GM15510 (cell line): ENCODE measurements around the gene ASB6.

Experiments used
- POLR2A ChIP-seq: IDR thresholded peaks from 3 replicates; pipeline ENCODE4 v1.6.1; 2011; ENCODE audit warnings: borderline replicate concordance; ENCODE audit not compliant: insufficient read length; ENCODE audit errors: extremely low read depth

The ASB6 gene

DNA sequence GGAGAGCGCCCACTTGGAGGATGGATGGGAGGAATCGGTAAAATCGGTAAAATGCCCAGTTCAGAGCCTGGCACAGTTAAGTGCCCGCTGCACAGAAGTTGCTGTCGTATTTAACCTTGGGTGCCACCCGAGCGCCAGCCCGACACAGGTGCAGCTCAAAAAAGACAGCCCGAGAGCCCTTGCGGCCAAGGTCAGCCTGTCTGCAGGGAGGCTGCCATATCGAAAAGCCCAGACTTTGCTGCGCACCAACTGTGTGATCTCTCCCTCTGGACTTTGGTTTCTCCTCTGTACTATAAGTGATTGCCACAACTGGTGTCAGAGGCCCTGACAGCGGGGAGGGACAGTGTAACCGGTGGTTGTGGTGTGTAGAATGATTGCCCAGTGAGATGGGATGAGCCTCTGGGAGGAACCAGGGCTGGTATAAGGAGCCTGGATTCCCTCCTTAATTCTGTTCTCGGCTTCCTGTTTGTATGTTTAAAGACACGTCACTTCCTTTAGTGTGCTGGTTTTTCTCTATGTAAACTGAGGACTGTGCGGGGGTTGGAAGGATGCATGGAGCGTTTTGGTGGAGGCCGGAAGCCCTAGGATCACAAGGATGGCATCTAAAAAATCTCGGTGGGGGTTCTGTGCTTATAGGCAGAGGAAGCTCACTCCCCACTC is 15.2 kb downstream of the ASB6 start:
- TF ChIP-seq POLR2A = no peak

DNA sequence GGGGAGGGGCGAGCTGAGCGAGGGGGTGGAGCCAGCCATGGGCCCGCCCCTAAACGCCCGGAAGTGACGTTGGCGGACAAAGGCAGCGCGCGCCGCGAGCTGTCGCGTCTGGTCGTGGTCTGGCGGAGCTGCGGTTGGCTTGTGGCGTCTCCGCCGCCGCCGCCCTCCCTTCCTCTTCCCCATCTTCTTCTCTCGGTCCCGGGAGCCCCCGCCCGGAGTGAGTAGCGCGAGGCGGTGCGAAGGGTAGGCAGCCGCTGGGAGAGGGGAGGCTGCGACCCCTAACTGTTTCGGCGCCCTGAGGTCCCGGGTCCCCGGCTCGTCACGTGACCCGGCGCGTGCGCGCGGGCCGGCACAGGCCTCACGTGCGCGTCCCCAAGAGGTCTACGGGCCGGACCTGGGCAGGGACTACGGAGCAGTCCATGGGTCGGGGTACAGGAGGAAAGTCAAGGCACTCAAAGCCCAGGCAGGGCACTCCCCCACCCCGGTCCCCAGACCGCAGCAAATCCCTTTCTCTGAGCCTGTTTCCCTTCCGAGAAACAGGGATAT is 15.8 kb downstream of the ASB6 start, which contains the start of gene NTMT1:
NTMT1 (plus strand) TSS at position 85 of the 546 bp plus-strand sequence. CDS start 6,541 bp downstream, outside the sequence.
- peak; percentile 94 for TF ChIP-seq POLR2A

DNA sequence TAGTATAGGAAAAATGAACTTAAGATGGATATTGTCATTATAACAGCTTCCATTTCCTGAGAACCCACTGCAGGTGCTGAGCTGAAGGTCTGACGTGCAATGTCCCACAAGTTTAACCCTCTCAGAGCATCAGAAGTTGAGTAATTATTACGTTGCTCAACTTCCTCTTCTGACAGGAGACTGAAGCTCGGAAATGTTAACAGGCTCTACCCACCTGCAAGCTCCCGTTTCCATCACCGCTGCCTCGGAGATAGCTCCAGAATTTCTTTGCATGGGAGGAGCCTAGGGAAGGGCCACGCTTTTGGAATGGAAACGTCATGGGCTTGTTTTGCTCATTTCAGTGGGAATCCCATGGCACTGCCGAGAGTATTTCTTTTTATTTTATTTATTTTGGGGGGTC is 17.0 kb downstream of the ASB6 start:
- no peak for TF ChIP-seq POLR2A

DNA sequence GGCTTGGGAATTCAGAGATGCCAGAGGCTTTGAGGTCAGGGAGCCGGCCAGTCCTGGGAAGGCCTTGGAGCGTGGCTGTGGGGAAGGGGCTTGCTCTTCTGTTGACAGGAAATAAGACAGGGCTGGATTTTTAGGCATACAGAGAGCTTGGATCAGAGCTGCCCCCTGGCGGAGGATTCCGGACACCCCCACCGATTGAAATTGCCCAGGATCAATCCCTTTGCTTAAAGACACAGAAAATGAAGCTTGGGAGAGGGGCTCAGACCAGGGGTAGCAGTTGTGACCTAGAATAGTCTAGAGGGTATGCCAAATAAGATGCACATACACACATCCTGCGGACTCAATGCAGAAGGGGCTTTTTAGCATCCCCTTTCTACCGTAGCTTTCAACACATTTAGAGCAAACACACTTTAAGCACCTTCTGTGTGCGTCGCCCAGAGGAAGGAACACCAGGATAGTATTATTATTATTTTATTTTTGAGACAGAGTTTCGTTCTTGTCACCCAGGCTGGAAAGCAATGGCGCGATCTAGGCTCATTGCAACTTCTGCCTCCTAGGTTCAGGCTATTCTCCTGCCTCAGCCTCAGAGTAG is 17.7 kb downstream of the ASB6 start:
- no peak for TF ChIP-seq POLR2A

DNA sequence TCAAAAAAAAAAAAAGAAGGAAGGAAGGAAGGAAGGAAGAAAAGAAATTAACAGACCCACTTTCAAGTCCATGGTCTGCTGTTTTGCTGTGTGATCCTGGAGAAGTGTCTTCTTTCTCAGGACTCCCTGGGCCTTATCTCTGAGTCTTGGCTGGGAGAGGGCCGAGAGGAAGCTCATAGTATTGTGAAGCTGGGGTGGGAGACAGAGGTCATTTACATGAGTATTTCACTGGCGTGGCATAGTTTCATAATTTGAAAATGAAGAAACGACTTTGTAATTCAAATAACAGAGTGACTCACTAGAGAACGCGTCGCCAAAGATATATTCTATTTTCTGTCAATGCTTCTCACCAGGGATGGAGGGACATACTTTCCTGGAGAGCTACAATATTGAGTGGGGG is 18.6 kb downstream of the ASB6 start:
- TF ChIP-seq POLR2A = no peak

DNA sequence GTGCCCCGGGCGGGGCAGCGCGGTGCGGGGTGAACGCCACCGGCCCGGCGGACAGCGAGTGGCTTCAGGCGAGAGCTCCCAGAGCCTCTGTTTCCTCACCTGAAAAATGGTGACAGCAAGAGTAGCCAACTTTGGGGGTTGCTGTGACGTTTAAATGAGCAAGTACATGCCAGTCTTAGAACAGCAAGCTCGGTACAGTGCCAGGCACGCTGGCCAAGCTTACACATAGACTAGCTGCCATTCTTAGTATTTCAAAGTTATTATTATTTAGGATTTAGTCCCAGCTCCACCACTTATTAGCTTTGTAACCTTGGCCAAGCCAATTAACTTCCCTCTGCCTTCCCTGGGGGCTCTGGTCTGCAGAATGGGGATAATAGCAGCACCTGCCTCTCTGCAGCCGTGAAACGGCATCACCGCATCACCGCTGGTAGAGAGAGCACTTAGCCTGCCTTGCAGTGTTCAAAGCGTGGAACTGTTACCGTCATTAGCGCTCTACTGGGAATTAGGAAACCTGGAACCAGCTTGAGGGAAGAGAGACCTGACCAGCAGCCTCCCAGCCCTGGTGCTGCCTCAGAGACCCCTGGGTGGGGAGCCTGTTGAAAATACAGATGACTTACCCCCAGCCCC is 21.2 kb downstream of the ASB6 start, which contains the start of gene C9orf50:
C9orf50 (minus strand) TSS at position 433 of the 627 bp plus-strand sequence. CDS start 527 bp downstream, outside the sequence.
- no peak for TF ChIP-seq POLR2A

DNA sequence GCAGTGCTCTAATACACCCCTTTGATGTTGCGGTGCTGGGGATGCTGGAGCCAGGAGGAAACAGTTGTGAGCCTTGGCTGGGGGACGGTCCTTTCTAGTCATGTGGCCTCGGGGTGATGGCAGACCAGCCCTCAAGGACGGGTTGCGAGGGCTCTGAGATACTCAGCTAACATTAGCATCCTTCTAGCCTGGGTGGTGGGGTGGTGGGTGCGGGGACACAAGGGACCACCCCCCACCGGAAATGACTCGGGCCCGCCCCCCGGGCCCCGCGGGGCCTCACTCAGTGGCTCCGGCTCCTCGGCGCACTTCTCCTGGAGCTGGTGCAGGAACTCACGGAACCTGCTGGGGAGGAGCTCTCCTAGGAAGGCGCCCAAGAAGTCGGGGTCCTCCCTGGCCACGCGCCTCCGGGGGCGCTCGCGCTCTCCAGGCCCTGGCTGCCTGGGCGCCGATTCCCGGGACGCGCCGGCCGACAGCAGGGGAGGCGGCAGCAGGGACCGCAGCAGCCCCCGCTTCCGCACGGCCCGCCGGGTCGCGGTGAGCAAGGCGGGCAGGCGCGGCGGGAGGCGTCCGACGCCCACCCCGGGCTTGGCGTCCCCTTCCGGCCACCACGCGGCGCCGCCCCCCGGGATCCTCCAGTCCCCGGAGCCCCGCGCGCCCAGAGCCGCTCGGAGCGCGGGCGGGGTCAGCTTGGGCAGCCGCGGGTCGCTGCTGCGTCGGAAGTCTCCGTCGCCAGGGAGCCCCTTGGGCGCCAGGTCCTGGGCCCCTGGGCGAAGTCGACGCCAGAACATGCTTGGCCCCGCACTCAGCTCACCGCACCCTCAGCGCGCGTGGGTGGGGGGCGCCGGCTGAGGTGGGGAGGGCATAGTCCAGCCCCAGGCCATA is 21.9 kb downstream of the ASB6 start:
- no peak for TF ChIP-seq POLR2A

DNA sequence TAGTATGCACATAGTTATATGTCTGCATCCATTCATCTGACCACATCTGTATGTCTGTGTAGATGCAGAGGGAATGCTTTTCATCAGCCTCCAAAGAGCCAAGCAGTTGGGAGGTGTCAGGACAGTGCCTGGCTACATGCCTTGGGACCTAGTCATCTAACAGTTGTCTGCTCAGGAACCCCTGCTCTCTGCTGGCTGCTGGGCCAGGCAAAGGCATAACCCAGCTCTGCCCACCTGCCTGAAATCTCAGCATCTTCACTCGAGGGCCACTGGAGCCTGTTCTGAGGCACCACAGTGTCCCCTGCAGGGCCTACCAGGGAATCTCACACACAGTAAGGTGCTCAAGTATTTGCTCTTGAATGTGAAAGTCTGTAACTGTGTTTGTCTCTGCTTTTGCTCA is 24.8 kb downstream of the ASB6 start:
- TF ChIP-seq POLR2A = no peak

DNA sequence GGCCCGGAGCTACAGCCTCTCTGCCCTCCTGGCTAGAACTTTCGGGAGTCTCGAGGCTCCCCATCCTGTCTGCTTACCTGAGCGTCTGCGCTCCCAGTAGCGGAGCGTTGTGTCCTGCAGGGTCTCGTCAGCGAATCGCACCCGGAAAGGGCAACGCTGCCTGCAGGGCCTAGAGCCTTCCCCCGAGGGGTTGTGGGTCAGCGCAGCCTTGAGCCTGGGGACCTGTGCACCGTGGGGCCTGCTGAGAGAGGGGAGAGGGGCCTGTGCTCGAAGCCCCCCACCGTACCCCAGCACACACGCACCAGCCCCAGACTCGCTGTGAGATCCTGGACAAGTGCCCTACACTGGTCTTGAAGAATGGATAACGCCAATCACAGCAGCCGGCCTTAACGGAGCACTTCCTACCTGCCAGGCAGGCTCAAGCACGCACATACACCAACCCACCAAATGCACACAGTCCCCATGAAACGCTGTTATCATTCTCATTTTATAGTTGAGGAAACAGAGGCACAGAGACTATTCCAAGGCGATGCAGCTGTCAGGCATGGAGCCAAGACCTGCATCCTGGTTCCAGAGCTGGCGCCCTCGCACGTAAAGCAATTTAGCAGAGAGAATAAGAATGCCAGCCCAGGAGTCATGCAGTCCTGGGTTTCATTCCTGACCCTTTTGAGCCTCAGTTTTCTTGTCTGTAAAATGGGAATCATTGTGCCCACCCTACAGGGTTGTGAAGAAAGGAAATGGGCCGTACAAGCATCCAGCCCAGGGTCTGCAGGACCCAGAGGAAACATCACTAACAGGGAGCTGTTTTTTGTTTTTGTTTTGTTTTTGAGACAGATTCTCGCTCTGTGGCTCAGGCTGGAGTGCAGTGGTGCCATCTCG is 26.3 kb downstream of the ASB6 start:
- no peak for TF ChIP-seq POLR2A

DNA sequence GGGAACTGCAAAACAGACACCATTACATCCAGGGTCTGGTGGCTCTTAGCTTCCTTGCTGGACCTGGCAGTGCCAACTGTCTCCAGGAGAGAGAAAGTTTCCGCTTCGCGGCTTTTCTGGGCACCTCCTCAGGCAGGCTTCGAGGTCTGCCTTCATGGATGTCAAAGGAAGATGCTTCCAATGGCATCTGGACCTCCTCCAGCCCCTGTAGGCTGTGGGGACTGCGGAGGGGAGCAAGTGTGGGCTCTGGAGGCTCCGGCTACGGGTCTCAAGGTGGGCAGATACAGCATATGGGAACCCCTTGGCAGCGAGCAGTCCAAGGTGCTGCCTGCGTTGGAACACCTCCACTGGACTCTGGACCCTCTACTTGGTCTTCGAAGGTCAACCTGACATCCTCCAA is 27.0 kb downstream of the ASB6 start:
- TF ChIP-seq POLR2A = no peak

DNA sequence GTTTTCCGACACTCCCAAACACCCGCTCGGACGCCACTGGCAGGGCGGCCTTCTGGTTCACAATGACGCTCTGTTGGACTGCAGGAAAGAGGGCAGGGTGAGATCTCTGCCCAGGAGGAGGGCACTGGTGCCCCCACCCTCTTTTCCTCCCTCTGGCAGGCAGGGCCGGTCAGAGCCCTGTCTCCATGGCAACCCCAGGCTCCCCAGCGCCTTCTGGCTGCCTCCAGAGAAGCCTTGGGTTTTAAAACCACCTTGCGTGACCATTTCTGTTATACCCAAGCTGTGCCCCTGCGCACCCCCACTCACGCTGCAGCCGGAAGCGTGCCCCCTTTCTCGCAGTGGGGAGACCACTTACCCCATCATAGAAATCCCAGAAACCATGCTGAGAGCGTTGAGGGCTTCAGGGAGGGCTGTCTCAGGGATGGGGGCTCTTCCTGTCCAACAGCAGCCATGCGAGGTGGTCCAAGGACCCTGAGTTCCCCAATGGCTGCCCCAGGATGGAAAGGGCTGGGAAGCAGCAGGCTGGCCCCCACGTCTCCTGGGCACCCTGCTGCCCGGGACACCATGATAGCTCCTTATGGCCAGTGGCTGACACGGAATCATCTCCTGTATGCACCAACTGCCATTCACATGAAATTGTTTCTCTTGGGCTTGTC is 28.3 kb downstream of the ASB6 start:
- no peak for TF ChIP-seq POLR2A

DNA sequence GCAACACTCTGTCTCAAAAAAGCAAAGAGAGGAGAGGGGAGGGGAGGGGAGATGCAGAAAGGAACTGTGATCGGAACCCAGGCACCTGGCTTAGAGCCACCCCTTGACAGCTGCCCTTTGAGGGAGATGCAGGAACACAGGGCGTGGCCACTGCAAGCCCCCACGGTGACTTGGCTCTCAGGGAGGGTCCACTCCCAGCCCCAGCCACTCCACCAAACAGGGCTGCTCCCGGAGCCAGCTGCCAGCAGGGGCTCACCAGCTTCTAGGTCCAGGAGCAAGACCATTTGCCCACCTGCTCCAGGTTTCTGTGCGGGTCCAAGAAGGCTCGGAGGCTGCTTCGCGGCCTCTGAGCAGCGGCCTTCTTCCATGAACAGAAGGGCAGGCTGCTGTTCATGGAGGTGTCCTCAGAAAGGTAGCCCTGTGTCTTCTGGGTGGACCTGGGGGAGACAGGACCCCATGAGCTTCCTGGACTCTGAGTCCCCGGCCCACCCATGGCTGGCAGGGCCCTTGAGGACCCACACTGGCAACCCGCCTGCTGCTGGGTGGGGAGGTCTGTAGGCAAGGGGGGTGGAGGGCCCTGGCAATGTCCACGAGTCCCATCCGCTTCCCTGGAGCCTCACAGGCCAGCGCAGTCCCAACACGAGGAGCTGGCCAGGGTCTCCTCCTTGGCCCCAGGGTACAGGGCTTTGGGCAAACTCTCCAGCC is 29.0 kb downstream of the ASB6 start:
- no peak for TF ChIP-seq POLR2A

DNA sequence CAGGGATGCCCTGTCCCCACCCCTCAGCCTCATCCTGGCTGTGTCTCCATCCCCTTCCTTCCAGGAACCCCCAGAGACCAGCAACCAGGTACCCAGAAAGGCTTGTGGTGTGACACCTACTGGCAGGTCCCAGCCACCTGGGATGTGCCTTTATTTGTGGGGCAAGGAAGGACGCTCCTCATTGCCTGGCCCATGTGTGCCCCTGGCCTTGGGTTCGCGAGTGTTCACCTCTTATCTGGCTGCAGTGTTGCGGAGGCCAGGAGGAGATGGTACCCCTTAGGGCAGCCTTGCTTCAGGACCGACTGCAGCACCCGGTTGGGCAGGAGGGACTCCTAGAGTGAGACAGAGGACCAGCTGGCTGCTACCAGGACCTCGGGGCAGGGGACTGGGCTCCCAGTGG is 29.8 kb downstream of the ASB6 start:
- TF ChIP-seq POLR2A = no peak

DNA sequence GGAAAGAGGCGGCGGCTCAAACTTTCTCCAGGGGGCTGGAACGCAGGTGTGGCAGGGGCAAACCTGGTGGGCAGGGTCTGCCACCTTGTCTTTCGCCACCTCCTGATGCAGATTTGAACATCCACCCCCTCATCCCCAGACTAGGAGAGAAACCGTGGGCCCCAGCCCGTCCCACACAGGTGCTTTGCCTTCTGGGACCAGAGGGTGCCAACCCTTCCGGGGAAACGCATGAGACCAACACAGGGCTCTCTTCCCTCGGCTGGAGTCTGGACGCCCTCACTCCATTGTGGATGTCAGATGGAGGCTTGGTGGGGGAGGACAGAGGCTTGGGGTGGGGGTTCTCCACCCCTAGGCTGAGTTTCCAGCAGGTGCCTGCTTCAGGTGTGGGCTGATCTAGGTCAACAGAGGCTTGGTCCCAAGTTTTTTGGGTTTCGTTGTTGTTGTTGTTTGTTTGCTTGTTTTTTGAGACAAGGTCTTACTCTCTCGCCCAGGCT is 30.6 kb downstream of the ASB6 start:
- TF ChIP-seq POLR2A = no peak
